Upper lobe of left lung (tissue), 4 donors: ENCODE results near the gene SERHL2.

Experiments
- CTCF ChIP-seq, 6 experiments: fragments of 450-650 bp in 4 of 6; fragments of 200-600 bp in 2 of 6; sonication (generic) in 2 of 6; IDR thresholded peaks; one replicate each; pipeline ENCODE4 v1.5.1; 2016 to 2019; ENCODE audit warnings: antibody characterized with exemption in 6 of 6
- POLR2AphosphoS5 ChIP-seq, 2 donors: sonication (generic); formaldehyde crosslinking; IDR thresholded peaks; one replicate each; pipeline ENCODE4 v1.5.1; 2017; ENCODE audit warnings: antibody characterized with exemption in 2 of 2

GRCh38 chr22:42562684-42563083 lies 8.9 kb downstream of the SERHL2 start:
- TF ChIP-seq POLR2AphosphoS5 (IDR thresholded peaks at IDR 0.05), result no peak
- no peak for TF ChIP-seq CTCF (IDR thresholded peaks at IDR 0.05)
